Measurements from ENCODE around the gene IFI30.
A peak's percentile ranks its signal among the peaks of the same experiment; 100 is the strongest.
"Not testable (repeated sequence)": the region's sequence is repeated elsewhere in the genome, so short reads cannot be mapped to it uniquely, and the experiment has no call there.

The IFI30 gene

GRCh38 chr19:18203408-18203862 is 29.8 kb downstream of the IFI30 start:
- no peak for DNase-seq

GRCh38 chr19:18203863-18204393 is 30.3 kb downstream of the IFI30 start, which contains the start of gene RAB3A:
Gene RAB3A (minus strand): TSS chr19:18204042. CDS start chr19:18202740, 1,302 bp downstream.
- DNase-seq = peak; percentile 100

- DNase-seq = no peak
These were observed 31.0 kb downstream of the IFI30 start for GRCh38 chr19:18204394-18205199.

GRCh38 chr19:18205200-18205892 is 31.7 kb downstream of the IFI30 start:
- DNase-seq = peak; percentile 78

- no peak for DNase-seq
These were observed 32.4 kb downstream of the IFI30 start for GRCh38 chr19:18206018-18206417.

GRCh38 chr19:18208098-18208951 is 34.7 kb downstream of the IFI30 start:
- peak; percentile 71 for DNase-seq

GRCh38 chr19:18209912-18210311 is 36.3 kb downstream of the IFI30 start:
- not testable (repeated sequence) for DNase-seq

GRCh38 chr19:18211683-18212082 is 38.1 kb downstream of the IFI30 start:
- DNase-seq = no peak

- peak; percentile 17 for DNase-seq
These were observed 41.3 kb downstream of the IFI30 start for GRCh38 chr19:18214779-18215433.

GRCh38 chr19:18216789-18217188 is 43.2 kb downstream of the IFI30 start:
- DNase-seq = no peak

- DNase-seq = no peak
These were observed 44.5 kb downstream of the IFI30 start for GRCh38 chr19:18218159-18218558.

GRCh38 chr19:18218600-18218999 is 45.0 kb downstream of the IFI30 start:
- DNase-seq = no peak

- DNase-seq = no peak
These were observed 46.5 kb downstream of the IFI30 start for GRCh38 chr19:18219911-18220631.

GRCh38 chr19:18220632-18221275 is 47.1 kb downstream of the IFI30 start:
- DNase-seq = no peak

GRCh38 chr19:18221815-18222725 is 48.5 kb downstream of the IFI30 start:
- DNase-seq = no peak

GRCh38 chr19:18223860-18224524 is 50.4 kb downstream of the IFI30 start:
- DNase-seq = no peak

- peak; percentile 96 for DNase-seq
These were observed 51.1 kb downstream of the IFI30 start for GRCh38 chr19:18224525-18225354.

GRCh38 chr19:18225355-18225701 is 51.7 kb downstream of the IFI30 start:
- DNase-seq = no peak
